NCI-H1694 treated with DMSO at 0.1 percent for 48 hours (cell line): ENCODE data around the gene NPRL2.
A peak's percentile ranks its signal among the peaks of the same experiment; 100 is the strongest.

Source experiments
- DNase-seq: peaks from one replicate; lab custom pipeline; 2025; lab: John Stamatoyannopoulos, UW

NPRL2 gene

DNA sequence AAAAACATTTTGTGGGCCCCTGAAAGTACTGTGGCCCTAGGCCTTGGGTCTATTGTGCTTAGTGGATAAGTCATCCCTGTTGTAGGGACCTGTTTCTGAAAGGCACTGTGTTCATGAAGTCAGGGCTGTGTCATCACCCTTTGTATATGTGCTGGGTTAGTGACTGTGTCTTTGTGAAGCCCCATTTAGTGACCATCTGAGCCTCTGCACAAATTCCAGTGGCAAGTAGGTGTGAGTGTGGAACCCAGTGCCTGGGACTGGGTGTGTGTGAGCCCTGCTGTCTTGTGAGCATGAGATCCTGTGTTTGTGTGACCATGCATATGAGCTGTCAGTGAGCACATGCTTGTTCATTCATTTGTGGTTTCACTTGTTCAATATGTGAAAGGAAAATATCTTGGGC lies 46.0 kb downstream of the NPRL2 start:
- DNase-seq, result no peak

DNA sequence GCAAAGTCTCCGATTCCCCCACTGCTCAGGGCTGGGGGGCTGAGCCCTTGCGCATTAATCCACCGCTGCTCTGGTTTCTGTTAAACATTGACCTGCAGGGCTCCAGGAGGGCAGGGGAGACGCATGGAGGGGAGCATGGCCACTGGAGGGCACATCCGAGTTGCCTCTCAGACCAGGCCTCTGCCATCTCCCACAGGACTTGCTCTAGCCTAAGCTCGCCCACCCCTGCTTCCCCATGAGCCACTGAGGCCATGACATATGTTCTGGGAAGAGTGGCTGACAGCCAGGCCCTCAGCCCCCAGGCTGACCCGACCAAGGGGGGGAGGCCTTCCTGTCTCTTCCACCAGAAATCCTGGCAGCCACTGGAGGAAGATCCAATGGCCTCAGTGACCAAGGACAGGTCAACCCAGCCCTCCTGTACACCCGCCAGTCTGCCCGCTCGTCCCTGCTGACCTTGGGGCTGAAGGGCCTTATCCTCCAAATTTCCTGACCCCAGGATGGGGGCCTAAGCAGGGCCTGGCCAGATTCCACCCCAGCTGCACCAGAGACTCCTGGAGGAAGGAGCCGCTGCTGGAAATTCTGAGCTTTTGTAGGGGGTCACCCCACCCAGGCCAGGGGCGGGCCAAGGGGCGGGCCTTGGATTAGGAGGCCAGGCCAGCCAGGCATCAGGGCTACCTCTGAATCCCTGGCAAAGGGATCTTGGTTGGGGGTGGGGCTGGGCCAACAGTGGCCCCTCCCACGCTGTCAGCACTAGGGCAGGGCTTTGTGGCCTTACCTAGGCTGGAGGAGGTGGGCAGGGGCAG lies 47.4 kb downstream of the NPRL2 start, which contains the start of gene HYAL1:
HYAL1 (minus strand) TSS at position 562 of the 803 bp plus-strand sequence. CDS start 618 bp downstream, outside the sequence.
- no peak for DNase-seq

DNA sequence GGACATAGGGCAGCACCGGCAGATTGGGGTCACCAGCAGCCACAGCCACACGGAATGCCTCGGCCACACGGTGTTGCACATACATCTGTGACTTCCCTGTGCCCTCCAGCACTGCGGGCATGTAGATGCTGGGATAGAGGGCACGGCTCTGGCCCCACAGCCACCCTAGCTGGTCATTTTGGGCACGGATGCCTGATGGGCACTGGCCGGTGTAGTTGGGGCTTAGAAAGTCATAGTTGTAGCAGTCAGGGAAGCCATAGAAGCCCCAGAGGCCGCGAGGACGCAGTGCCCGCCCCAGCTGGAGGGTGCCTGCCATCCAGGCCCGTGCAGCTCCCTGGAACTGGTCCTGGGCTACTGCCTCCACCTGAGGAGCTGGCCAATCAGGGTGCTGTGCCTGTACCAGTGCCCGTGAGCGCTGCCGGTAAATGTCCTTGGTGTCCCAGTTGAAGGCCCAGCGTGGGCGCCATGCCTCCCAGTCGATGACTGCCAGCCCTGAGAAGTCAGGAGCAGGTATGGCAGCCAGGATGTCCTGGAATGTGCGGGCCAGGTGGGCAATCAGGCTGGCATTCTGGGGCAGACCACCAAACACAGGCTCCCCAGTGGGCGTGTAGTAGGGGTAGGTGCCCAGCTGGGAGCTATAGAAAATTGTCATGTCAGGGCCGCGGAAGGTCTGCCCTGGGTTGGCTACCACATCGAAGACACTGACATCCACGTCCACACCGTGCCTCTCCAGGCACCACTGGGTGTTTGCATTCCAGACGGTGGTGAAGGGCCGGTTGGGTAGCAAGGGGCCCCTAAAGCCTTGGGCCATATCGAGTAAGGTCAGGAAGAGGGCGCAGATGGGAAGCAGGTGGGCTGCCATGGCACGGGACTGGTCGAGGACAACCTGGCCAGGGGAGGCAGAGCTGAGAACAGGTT lies 48.2 kb downstream of the NPRL2 start:
- DNase-seq, result no peak

- no peak for DNase-seq
Measured at GRCh38 chr3:50300681-50301254, 49.8 kb downstream of the NPRL2 start.

DNA sequence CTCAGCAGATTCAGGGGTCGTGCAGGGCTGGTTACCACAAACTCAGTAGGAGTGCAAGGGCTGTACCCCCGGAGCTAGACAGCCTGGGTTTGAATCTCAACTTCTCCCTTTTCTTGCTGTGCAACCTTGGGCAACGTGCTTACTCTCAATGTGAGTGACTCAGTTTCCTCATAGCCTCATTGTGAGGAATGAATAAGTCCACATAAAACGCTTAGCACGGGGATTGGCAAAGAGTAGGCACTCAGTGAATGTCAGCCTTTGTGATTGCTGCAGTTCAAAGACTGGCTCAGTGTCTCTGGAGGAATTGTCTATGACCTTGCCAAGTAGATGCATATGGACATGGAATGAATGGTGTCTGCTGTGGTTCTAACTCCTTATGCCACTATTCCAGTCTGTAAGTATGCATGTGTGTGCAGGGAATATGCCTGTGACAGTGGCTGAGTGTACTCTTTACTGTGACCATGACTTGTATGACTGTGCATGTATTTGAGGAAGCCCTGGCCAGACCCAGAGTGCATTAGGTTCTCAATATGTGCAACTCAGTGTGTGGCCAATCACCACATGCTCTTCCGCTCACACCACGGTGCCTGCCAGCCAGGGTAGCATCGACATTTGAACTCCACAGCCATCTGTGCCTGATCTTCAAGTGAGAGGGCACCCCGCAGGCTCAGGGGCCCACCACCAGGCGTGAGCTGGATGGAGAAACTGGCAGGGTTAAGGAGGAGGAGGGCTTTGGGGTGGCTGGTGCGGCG lies 50.5 kb downstream of the NPRL2 start:
- DNase-seq, result no peak

DNA sequence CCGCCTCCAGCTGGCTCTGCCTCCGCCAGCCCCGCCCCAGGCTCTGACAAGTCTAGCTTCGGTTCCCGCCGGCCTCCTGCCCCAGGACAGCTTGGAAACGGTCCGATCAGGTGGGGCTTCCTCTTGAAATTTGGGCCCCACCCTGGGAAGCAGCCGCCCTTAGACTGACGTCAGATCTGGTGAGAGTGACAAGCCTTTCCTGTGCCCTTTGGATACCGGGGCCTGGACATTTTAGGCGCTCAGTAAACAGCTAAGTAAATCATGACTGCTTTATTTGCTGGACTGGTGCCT lies 51.0 kb downstream of the NPRL2 start:
- DNase-seq, result no peak

DNA sequence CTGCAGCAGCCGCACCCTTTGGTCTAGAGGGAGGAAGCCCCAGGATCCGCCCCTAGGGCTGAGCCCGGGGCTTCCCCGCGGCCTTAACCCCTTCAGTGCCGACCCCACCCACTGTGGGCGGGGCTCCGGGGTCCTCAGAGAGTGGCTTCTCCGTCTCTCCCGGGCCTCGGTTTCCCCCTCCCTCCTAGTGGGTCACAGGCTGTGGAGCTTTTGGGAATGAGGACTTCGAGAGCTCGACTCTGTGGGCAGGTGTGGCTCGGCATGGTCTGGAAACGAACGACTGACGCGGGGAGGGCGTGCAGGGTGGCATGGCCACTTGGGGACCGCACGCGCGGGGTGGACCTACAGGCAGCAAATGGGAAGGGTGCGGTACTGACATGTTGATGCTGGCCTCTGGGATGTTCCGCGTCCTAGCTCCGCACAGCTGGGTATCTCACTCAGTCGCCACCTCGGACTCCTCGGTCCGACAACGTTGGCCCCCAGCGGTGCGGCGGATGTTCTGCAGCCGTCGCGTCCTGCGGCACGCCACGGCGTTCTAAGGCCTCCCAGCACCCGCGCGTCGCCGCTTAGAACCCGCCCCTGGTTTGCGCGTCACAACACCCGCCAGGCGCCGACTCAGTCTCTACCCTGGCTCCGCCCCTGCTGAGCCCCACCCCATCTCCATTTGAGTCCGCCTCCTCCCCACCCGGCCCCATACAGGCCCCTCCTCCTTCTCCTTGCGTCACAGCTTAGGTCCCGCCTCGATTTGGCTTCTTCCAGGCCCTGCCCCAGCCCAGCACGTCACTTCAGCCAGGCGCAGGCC lies 51.5 kb downstream of the NPRL2 start, which contains the start of the genes HYAL3 and NAA80:
HYAL3 (minus strand) TSS at position 570 of the 802 bp plus-strand sequence. CDS start 3,803 bp downstream, outside the sequence.
NAA80 (minus strand) TSS at position 570 of the 802 bp plus-strand sequence. CDS start 1,942 bp downstream, outside the sequence.
- peak; percentile 78 for DNase-seq

DNA sequence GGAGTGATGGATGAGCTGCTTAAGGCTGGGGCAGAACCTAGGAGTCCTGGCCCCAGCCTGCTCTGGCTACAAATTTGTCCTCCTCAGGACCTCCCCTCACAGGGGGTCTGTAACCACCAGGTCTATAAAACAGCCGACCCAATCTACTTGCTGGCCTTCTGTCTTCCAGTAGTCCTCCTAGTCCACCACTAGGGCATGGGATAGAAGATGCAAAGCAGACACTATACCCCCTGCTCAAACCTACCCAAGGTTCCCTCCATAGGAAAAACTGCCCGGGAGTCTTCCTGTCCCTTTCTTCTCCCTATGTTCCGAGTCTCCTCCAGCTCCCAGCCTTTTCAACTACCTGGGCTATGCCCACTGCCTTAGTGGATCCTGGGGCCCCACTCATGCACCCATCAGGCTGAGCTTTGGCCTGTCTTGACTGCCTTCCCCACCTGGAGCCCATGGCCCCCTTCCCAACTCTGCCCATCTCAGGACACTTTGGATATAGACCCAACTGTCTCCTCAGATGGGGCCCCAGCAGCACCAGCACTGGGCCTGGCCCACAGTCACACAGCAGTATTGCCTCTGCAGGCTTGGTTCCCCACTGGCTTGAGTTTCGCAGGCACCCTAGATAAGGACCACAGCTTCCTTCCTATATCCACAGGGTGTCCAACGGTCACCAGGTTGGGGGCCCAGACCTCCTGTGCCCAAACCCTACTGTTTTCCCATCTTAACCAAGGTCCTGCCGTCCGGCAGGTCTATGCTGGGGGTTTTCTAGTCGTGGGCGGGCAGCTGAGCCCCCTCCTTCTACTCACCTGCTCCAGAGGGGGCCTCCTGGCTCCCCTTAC lies 52.5 kb downstream of the NPRL2 start:
- DNase-seq, result no peak

- DNase-seq, result no peak
Measured at GRCh38 chr3:50297384-50297775, 53.2 kb downstream of the NPRL2 start.
